Measurements from ENCODE around the gene GTPBP2.

DNA sequence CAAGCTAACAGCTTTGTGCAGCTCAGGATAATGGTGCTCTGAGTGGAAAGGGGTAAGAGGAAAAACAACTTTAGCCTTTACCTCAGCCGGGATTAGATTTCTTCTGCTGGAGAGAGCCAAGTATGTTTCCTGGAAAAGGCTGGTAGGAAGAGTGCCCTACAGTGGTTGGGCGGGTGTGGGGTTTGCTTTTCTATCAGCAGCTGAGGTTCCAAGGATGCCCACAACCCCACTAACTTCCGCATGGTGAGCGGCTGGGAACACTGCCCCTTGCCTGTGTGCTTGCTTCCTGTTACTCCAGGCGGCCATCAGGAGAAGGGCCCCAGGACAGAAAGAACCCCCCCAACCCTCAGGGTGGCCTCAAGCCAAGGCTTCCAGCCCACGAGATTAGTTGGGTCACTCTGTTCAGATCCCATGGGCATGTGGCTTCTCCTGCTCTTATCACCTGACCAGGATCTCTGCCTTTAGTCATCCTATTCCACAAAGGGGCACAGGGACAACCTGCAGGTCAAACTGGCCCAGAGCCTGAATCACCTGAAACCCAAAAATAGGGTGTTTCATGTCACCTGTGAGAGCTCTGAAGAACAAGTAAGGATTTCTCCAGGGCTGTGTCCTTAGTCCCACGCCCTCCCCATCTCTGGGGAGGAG lies 48.0 kb upstream of the GTPBP2 start:
- TF ChIP-seq EP300 (IDR thresholded peaks at IDR 0.05; ENCODE audit: borderline replicate concordance in 1 of 2, low read depth in 2 of 2, low read length in 2 of 2) (no peak), RAD21 (IDR thresholded peaks at IDR 0.05 in 1 of 2, conservative IDR thresholded peaks at IDR 0.05 in 1 of 2; ENCODE audit: low read depth in 2 of 2, low read length in 2 of 2) (no peak), CHD2 (IDR thresholded peaks at IDR 0.05; ENCODE audit: low read length) (no peak), POLR2AphosphoS5 (IDR thresholded peaks at IDR 0.05; ENCODE audit: low read depth, low read length) (no peak), PHF8 (conservative IDR thresholded peaks at IDR 0.05; ENCODE audit: low read depth, low read length) (no peak)
- TF ChIP-seq, protein P1, sequence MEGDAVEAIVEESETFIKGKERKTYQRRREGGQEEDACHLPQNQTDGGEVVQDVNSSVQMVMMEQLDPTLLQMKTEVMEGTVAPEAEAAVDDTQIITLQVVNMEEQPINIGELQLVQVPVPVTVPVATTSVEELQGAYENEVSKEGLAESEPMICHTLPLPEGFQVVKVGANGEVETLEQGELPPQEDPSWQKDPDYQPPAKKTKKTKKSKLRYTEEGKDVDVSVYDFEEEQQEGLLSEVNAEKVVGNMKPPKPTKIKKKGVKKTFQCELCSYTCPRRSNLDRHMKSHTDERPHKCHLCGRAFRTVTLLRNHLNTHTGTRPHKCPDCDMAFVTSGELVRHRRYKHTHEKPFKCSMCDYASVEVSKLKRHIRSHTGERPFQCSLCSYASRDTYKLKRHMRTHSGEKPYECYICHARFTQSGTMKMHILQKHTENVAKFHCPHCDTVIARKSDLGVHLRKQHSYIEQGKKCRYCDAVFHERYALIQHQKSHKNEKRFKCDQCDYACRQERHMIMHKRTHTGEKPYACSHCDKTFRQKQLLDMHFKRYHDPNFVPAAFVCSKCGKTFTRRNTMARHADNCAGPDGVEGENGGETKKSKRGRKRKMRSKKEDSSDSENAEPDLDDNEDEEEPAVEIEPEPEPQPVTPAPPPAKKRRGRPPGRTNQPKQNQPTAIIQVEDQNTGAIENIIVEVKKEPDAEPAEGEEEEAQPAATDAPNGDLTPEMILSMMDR (IDR thresholded peaks at IDR 0.05; ENCODE audit: control extremely low read depth in 1 of 3, insufficient read depth in 1 of 3, low read depth in 1 of 3, low read length in 3 of 3), result no peak
- TF ChIP-seq, protein P2, sequence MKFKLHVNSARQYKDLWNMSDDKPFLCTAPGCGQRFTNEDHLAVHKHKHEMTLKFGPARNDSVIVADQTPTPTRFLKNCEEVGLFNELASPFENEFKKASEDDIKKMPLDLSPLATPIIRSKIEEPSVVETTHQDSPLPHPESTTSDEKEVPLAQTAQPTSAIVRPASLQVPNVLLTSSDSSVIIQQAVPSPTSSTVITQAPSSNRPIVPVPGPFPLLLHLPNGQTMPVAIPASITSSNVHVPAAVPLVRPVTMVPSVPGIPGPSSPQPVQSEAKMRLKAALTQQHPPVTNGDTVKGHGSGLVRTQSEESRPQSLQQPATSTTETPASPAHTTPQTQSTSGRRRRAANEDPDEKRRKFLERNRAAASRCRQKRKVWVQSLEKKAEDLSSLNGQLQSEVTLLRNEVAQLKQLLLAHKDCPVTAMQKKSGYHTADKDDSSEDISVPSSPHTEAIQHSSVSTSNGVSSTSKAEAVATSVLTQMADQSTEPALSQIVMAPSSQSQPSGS (IDR thresholded peaks at IDR 0.05; ENCODE audit: low read length), result no peak
- TF ChIP-seq, protein P3, sequence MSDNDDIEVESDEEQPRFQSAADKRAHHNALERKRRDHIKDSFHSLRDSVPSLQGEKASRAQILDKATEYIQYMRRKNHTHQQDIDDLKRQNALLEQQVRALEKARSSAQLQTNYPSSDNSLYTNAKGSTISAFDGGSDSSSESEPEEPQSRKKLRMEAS (IDR thresholded peaks at IDR 0.05), result no peak
